Measurements from ENCODE around the gene MAP6D1.

DNA sequence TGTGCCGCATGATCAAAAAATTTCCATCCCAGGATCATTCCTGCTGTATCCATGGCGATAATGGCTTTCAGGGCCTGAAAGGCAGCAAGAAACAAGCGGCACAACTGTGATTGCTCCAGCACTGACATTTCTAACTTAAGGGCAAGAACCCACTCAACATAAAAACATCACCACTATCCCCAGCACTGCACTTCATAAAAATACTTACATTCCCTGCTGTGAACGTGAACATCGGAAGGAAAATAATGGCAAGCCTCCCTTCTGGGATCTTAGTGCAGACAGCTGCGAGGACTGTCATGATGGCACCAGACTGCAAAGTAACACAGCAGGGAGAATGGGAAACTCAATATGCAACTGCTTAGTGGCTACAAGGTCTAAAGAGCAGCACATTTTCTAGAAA lies 8.1 kb upstream of the MAP6D1 start:
- TF ChIP-seq POLR2AphosphoS5 (IDR thresholded peaks at IDR 0.05): no peak
- no peak for TF ChIP-seq POLR2A (IDR thresholded peaks at IDR 0.05)
- TF ChIP-seq, protein P1, sequence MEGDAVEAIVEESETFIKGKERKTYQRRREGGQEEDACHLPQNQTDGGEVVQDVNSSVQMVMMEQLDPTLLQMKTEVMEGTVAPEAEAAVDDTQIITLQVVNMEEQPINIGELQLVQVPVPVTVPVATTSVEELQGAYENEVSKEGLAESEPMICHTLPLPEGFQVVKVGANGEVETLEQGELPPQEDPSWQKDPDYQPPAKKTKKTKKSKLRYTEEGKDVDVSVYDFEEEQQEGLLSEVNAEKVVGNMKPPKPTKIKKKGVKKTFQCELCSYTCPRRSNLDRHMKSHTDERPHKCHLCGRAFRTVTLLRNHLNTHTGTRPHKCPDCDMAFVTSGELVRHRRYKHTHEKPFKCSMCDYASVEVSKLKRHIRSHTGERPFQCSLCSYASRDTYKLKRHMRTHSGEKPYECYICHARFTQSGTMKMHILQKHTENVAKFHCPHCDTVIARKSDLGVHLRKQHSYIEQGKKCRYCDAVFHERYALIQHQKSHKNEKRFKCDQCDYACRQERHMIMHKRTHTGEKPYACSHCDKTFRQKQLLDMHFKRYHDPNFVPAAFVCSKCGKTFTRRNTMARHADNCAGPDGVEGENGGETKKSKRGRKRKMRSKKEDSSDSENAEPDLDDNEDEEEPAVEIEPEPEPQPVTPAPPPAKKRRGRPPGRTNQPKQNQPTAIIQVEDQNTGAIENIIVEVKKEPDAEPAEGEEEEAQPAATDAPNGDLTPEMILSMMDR (IDR thresholded peaks at IDR 0.05 in 8 of 11, conservative IDR thresholded peaks at IDR 0.05 in 3 of 11): no peak
